Brain microvascular endothelial cell (primary cell): ENCODE data around the gene AGBL4.
"Not testable (repeated sequence)": the region's sequence is repeated elsewhere in the genome, so short reads cannot be mapped to it uniquely, and the experiment has no call there.

Source experiments
- DNase-seq: peaks from one replicate; pipeline ENCODE4 v3.0.0-alpha.2; 2020
- H3K27ac ChIP-seq: fragments of 250-450 bp; sonication (Bioruptor Pico); 2 replicates; pipeline ENCODE4 v1.5.1; 2020; ENCODE audit warnings: mild to moderate bottlenecking, moderate library complexity
- H3K27me3 ChIP-seq: fragments of 250-450 bp; sonication (Bioruptor Pico); replicated peaks from 2 replicates; pipeline ENCODE4 v1.5.1; 2020; ENCODE audit warnings: mild to moderate bottlenecking
- H3K36me3 ChIP-seq: fragments of 250-450 bp; sonication (Bioruptor Pico); replicated peaks from 2 replicates; pipeline ENCODE4 v1.5.1; 2020; ENCODE audit warnings: mild to moderate bottlenecking
- H3K4me3 ChIP-seq: 2 replicates; pipeline ENCODE4 v1.5.1; 2011; ENCODE audit warnings: low read depth, mild to moderate bottlenecking, control low read depth, low read length, moderate library complexity
- CTCF ChIP-seq: IDR thresholded peaks from 2 replicates; pipeline ENCODE4 v1.5.1; 2011; ENCODE audit warnings: low read depth, mild to moderate bottlenecking, moderate library complexity, low read length, control low read depth, inconsistent platforms; ENCODE audit errors: missing control alignments
- in situ Hi-C: cut with HindIII; loops from 2 replicates; pipeline ENCODE4 v1.10.0; 2017; ENCODE audit warnings: low sequenced_read_pairs, low pct_ligation_motif_present

Gene AGBL4

GRCh38 chr1:48530727-48531351 lies 1492.9 kb downstream of the AGBL4 start:
- in situ Hi-C loops, result no loop called here
- no peak overlapping the region for H3K27ac ChIP-seq
- no peak overlapping the region for H3K4me3 ChIP-seq
- peak; percentile 80 for TF ChIP-seq CTCF
- H3K36me3 ChIP-seq, result no peaks in the 10 kb centered on the region
- peak; percentile 10 for DNase-seq
- no peaks in the 10 kb centered on the region for H3K27me3 ChIP-seq

GRCh38 chr1:48527051-48527450 lies 1496.7 kb downstream of the AGBL4 start:
- DNase-seq, result no peak
- in situ Hi-C loops, result no loop called here
- Histone ChIP-seq H3K36me3 (no peaks in the 10 kb centered on the region), H3K27ac (no peak overlapping the region), H3K27me3 (no peaks in the 10 kb centered on the region), H3K4me3 (no peak overlapping the region)
- TF ChIP-seq CTCF, result no peak

- H3K36me3 ChIP-seq, result no peaks in the 10 kb centered on the region
- in situ Hi-C loops, result no loop called here
- TF ChIP-seq CTCF, result no peak
Observed at GRCh38 chr1:48526008-48526710, 1497.6 kb downstream of the AGBL4 start.

GRCh38 chr1:48524892-48525467 lies 1498.8 kb downstream of the AGBL4 start:
- Histone ChIP-seq H3K36me3 (no peaks in the 10 kb centered on the region), H3K27me3 (no peaks in the 10 kb centered on the region), H3K4me3 (no peak overlapping the region), H3K27ac (no peak overlapping the region)
- DNase-seq, result no peak
- in situ Hi-C loops, result no loop called here
- no peak for TF ChIP-seq CTCF

More at GRCh38 chr1:48526008-48526710, 1497.6 kb downstream of the AGBL4 start:
- Histone ChIP-seq H3K27me3 (no peaks in the 10 kb centered on the region), H3K4me3 (no peak overlapping the region), H3K27ac (no peak overlapping the region)
- DNase-seq, result no peak

- in situ Hi-C loops, result no loop called here
- Histone ChIP-seq H3K36me3 (no peaks in the 10 kb centered on the region), H3K4me3 (no peak overlapping the region)
Observed at GRCh38 chr1:48523558-48523957, 1500.2 kb downstream of the AGBL4 start.

GRCh38 chr1:48519896-48520295 lies 1503.9 kb downstream of the AGBL4 start:
- in situ Hi-C loops, H3K27ac ChIP-seq, H3K36me3 ChIP-seq, H3K4me3 ChIP-seq, DNase-seq, H3K27me3 ChIP-seq: not testable (repeated sequence)

More at GRCh38 chr1:48523558-48523957, 1500.2 kb downstream of the AGBL4 start:
- no peak overlapping the region for H3K27ac ChIP-seq
- no peak for TF ChIP-seq CTCF
- no peak for DNase-seq
- no peaks in the 10 kb centered on the region for H3K27me3 ChIP-seq
